Adrenal gland (tissue), 5 donors: ENCODE results near the gene KHK.

ENCODE experiments used
- CTCF ChIP-seq, 6 experiments: fragments of 450-650 bp in 4 of 6; fragments of 200-600 bp in 2 of 6; sonication (generic) in 1 of 6; IDR thresholded peaks; 1 replicate in 5 of 6; 2 replicates in 1 of 6; pipeline versions ENCODE4 v1.5.1 to v1.8.0; 2016 to 2021; ENCODE audit warnings: antibody characterized with exemption in 6 of 6, mild to moderate bottlenecking in 2 of 6, moderate library complexity in 1 of 6
- POLR2A ChIP-seq, 2 donors: fragments of 450-650 bp; IDR thresholded peaks; one replicate each; pipeline ENCODE4 v1.6.1; 2017; ENCODE audit warnings: antibody characterized with exemption in 2 of 2, mild to moderate bottlenecking in 2 of 2, moderate library complexity in 1 of 2
- donor health status: DM: no; HTN: no; CAD: no.

DNA sequence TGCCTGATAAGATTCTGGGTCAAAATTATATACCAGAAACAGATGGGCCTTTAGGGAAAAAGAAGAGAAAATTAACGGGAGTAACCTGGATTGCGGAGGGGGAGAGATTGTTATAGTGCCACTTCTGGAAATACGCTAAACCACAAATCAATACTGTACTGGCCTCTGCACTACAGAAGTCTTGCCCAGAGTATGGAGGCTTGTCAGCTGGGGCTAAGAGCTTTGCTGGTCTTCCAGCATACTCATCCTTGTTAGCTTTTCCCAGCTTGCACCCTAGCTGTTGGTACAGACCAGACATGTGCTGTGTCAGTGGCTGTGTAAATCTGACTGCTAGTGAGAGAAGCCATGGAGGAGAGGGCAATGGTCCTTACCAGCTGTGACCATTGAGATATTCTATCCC, 26.2 kb upstream of the KHK start:
- no peak for TF ChIP-seq CTCF (IDR thresholded peaks at IDR 0.05)
- TF ChIP-seq POLR2A (IDR thresholded peaks at IDR 0.05) = no peak
